Endothelial cell of umbilical vein (primary cell): ENCODE measurements around the gene PARD6G. TPM values are rescaled to one million over a fixed set of nuclear protein-coding genes. Genes with fewer than 3 reads are reported as not detected.

ENCODE experiments used
- BruUV-seq: library from RNA; stranded (reverse); fragments of 400-500 nt; replicated peaks from 2 replicates; lab custom pipeline; 2021; lab: Mats Ljungman, UMichigan
- CTCF ChIA-PET: fragments of 300-600, 350-600 bp; sonication (Branson Sonifier 250); formaldehyde crosslinking; loops from one replicate; lab custom pipeline; 2021; ENCODE audit warnings: antibody characterized with exemption, inconsistent platforms; lab: Charles Lee
- POLR2A ChIA-PET: fragments of 300-600, 350-600 bp; sonication (Branson Sonifier 250); formaldehyde crosslinking; loops from one replicate; lab custom pipeline; 2021; ENCODE audit warnings: antibody characterized with exemption, inconsistent platforms; lab: Charles Lee
- DNase-seq: peaks from one replicate; pipeline ENCODE4 v3.0.0-alpha.2; 2011; ENCODE audit warnings: low read depth, low spot score
- FAIRE-seq: peaks from 2 replicates; lab custom pipeline; 2011; peaks lifted over from hg19 to GRCh38; lab: Jason Lieb, UNC
- H2AFZ ChIP-seq: 2 replicates; pipeline ENCODE4 v1.6.0; 2012; ENCODE audit warnings: low read depth, low read length, control low read depth, inconsistent platforms
- H3K27ac ChIP-seq: 2 replicates; pipeline ENCODE4 v1.5.1; 2011; ENCODE audit warnings: low read depth, mild to moderate bottlenecking, control low read depth, low read length, moderate library complexity; ENCODE audit not compliant: insufficient read depth
- H3K27me3 ChIP-seq, 2 experiments: 2 replicates each; pipeline versions ENCODE4 v1.6.0 to v1.6.1; 2011; ENCODE audit warnings: low read length in 2 of 2, mixed read lengths in 1 of 2; ENCODE audit not compliant: control insufficient read depth in 2 of 2, insufficient read depth in 2 of 2
- H3K36me3 ChIP-seq, 2 experiments: 2 replicates in 1 of 2; 3 replicates in 1 of 2; pipeline ENCODE4 v1.5.1; 2011; ENCODE audit warnings: low read length in 2 of 2, mild to moderate bottlenecking in 1 of 2, moderate library complexity in 1 of 2; ENCODE audit not compliant: control insufficient read depth in 2 of 2, insufficient read depth in 2 of 2; ENCODE audit errors: extremely low read depth in 1 of 2
- H3K4me1 ChIP-seq: 3 replicates; pipeline ENCODE4 v1.5.1; 2011; ENCODE audit warnings: mild to moderate bottlenecking, low read length; ENCODE audit not compliant: control insufficient read depth, insufficient read depth; ENCODE audit errors: extremely low read depth
- H3K4me2 ChIP-seq: 2 replicates; pipeline ENCODE4 v1.6.1; 2011; ENCODE audit warnings: low read length, control low read depth, mixed read lengths; ENCODE audit not compliant: insufficient read depth
- H3K4me3 ChIP-seq, 3 experiments: fragments of 200-600 bp in 1 of 3; sonication (generic), shearing (Covaris generic) in 1 of 3; replicated peaks in 1 of 3; 2 replicates each; pipeline ENCODE4 v1.5.1; 2011 to 2016; ENCODE audit warnings: control low read depth in 3 of 3, low read length in 3 of 3, mild to moderate bottlenecking in 2 of 3, inconsistent platforms in 1 of 3, low read depth in 1 of 3, moderate library complexity in 1 of 3; ENCODE audit not compliant: insufficient read depth in 1 of 3
- H3K79me2 ChIP-seq: 2 replicates; pipeline ENCODE4 v1.6.0; 2012; ENCODE audit warnings: low read length, inconsistent platforms; ENCODE audit not compliant: control insufficient read depth, insufficient read depth
- H3K9ac ChIP-seq: replicated peaks from 2 replicates; pipeline ENCODE3; 2011; ENCODE audit warnings: low read length, control low read depth; ENCODE audit not compliant: insufficient read depth; ENCODE audit errors: extremely low read depth
- H3K9me1 ChIP-seq: replicated peaks from 3 replicates; pipeline ENCODE4 v1.6.0; 2011; ENCODE audit warnings: mild to moderate bottlenecking, low read length; ENCODE audit not compliant: control insufficient read depth, insufficient read depth; ENCODE audit errors: extremely low read depth
- H3K9me3 ChIP-seq: replicated peaks from 2 replicates; pipeline ENCODE4 v1.5.1; 2012; ENCODE audit warnings: low read length, inconsistent platforms; ENCODE audit not compliant: control insufficient read depth, insufficient read depth
- H4K20me1 ChIP-seq: replicated peaks from 2 replicates; pipeline ENCODE3; 2011; ENCODE audit warnings: mild to moderate bottlenecking, low read length; ENCODE audit not compliant: control insufficient read depth, insufficient read depth; ENCODE audit errors: extremely low read depth
- CTCF ChIP-seq, 2 donors: IDR thresholded peaks; 1 replicate in 1 of 2; 2 replicates in 1 of 2; pipeline ENCODE4 v1.5.1; 2011; ENCODE audit warnings: low read length in 2 of 2, mild to moderate bottlenecking in 2 of 2, moderate library complexity in 2 of 2, control low read depth in 1 of 2, inconsistent platforms in 1 of 2, low read depth in 1 of 2; ENCODE audit not compliant: insufficient read depth in 1 of 2; ENCODE audit errors: extremely low read depth in 1 of 2
- EZH2 ChIP-seq: IDR thresholded peaks from 2 replicates; pipeline ENCODE4 v1.6.1; 2012; ENCODE audit warnings: borderline replicate concordance, low read depth, mild to moderate bottlenecking, moderate library complexity, low read length, inconsistent platforms; ENCODE audit not compliant: severe bottlenecking
- FOS ChIP-seq: IDR thresholded peaks from 2 replicates; pipeline ENCODE4 v1.6.1; 2011; ENCODE audit warnings: mild to moderate bottlenecking, low read length, moderate library complexity, borderline replicate concordance; ENCODE audit not compliant: insufficient read depth
- GATA2 ChIP-seq: IDR thresholded peaks from 2 replicates; pipeline ENCODE4 v1.7.0; 2011; ENCODE audit warnings: low read depth, mild to moderate bottlenecking, moderate library complexity, mixed read lengths, low read length; ENCODE audit not compliant: insufficient read length, insufficient read depth
- JUN ChIP-seq: IDR thresholded peaks from 2 replicates; pipeline ENCODE4 v1.6.1; 2011; ENCODE audit warnings: borderline replicate concordance, low read depth; ENCODE audit not compliant: insufficient read length, insufficient read depth
- MAX ChIP-seq: IDR thresholded peaks from 2 replicates; pipeline ENCODE4 v1.6.1; 2011; ENCODE audit not compliant: insufficient read depth, insufficient read length
- MYC ChIP-seq: IDR thresholded peaks from one replicate; pipeline ENCODE4 v1.6.1; 2011; ENCODE audit warnings: mild to moderate bottlenecking, low read depth, low read length
- POLR2A ChIP-seq: IDR thresholded peaks from 2 replicates; pipeline ENCODE4 v1.6.1; 2012; ENCODE audit warnings: low read depth, mild to moderate bottlenecking, control low read depth, low read length
- POLR2AphosphoS5 ChIP-seq: IDR thresholded peaks from 2 replicates; pipeline ENCODE4 v1.6.1; 2012; ENCODE audit warnings: low read depth, mild to moderate bottlenecking, control low read depth, low read length, moderate library complexity; ENCODE audit not compliant: insufficient read depth
- dilution Hi-C: fragments of 300-500 bp; cut with MboI; formaldehyde crosslinking; loops from one replicate; pipeline ENCODE4 v1.15.0; 2019; ENCODE audit warnings: low sequenced_read_pairs; ENCODE audit not compliant: extremely low pct_ligation_motif_present
- intact Hi-C: fragments of 100-400 bp; cut with micrococcal nuclease; formaldehyde crosslinking; loops from one replicate; pipeline ENCODE4 v1.10.0; 2022
- polyA plus RNA-seq, 4 experiments: library from polyadenylated mRNA; depleted of rRNA in 3 of 4; stranded (reverse) in 3 of 4; unstranded in 1 of 4; fragments of >200 nt; gene quantifications; 2 replicates each; pipeline versions ENCODE4 v1.2.1 to v1.2.3, GENCODE V29; 2011 to 2012; ENCODE audit warnings: missing spikeins in 1 of 4
- total RNA-seq: library from RNA; stranded (reverse); gene quantifications from 2 replicates; pipeline ENCODE4 v1.2.3, GENCODE V29; 2021

Gene PARD6G
- total and polyA plus RNA-seq, 2 donors (not counting 3 experiments of a cell fraction or from before 2014, with no cell fraction given) = 1.2 to 1.8 TPM

- TF ChIP-seq GATA2 = no peak
- no peak for TF ChIP-seq FOS
- TF ChIP-seq MYC = no peak
- no peak for TF ChIP-seq POLR2AphosphoS5
- TF ChIP-seq JUN = no peak
- TF ChIP-seq MAX = no peak
- TF ChIP-seq EZH2 = no peak
- TF ChIP-seq CTCF (IDR thresholded peaks at IDR 0.05; ENCODE audit: extremely low read depth in 1 of 2, insufficient read depth in 1 of 2, low read depth in 1 of 2, low read length in 2 of 2) = no peak
- no peak for TF ChIP-seq POLR2A
- no peak overlapping the region for H3K4me3 ChIP-seq
- no peaks in the 10 kb centered on the region for H3K79me2 ChIP-seq
- FAIRE-seq (no peak), DNase-seq (no peak)
- H3K27me3 ChIP-seq = no peaks in the 10 kb centered on the region
- H3K9ac ChIP-seq = no peak overlapping the region
- ChIA-PET CTCF (interaction anchor here (1.0 kb wide), 1 partner anchor 19 kb away, joined by 3 read pairs; no protein-coding TSS in a partner anchor), POLR2A (no interaction called here)
- H3K27ac ChIP-seq = no peak overlapping the region
- no peaks in the 10 kb centered on the region for H3K4me1 ChIP-seq
- intact Hi-C loops (no loop called here), dilution Hi-C loops (no loop called here)
- H3K9me3 ChIP-seq = no peaks in the 10 kb centered on the region
- no peak overlapping the region for H3K4me2 ChIP-seq
- no peak overlapping the region for H2AFZ ChIP-seq
- H4K20me1 ChIP-seq = no peaks in the 10 kb centered on the region
- BruUV-seq = no TSS peak
- H3K9me1 ChIP-seq = no peaks in the 10 kb centered on the region
- no peaks in the 10 kb centered on the region for H3K36me3 ChIP-seq
These were observed 57.8 kb downstream of the PARD6G start for GRCh38 chr18:80189531-80189865.
